NT2/D1 (cell line): ENCODE results near the gene PSORS1C1.

Experiments
- SUZ12 ChIP-seq: IDR thresholded peaks from 2 replicates; pipeline ENCODE4 v1.6.1; 2011; ENCODE audit not compliant: insufficient read length, insufficient read depth; ENCODE audit errors: extremely low read depth
- YY1 ChIP-seq: IDR thresholded peaks from 2 replicates; pipeline ENCODE4 v1.6.1; 2011; ENCODE audit not compliant: insufficient read length, insufficient read depth

DNA sequence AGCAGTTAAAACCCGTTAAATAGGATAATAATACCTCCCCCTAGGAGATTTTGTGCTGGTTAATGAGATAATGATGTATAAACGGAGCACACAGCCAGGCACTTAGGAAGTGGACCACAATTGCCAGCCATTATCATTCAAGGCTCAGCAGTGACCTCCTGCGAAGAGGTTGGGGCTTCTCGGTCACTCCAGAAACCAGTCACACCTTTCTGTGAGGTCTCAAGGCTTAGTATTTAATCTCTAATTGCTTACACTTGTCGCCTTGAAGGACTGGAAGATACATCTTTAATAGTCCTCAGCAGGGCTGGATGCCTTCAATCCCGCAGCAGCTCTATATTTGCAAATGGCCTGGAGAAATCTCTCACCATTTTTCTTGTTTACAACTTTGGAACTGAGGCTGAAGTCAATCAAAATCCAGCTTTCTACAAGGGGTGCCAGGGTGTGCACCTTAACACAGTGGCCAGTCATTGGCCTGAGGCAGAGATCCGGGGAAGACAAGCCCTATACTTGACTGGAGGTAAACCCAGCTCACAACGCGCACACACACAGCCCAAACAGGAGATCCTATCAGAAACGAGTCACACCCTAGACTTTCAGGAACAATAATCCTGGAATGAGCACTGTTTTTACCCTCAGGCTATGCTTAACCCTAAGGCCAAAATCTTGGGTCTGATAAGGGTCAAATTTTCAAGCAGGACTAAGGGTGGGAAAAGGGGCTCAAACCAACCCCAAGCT is 54.7 kb downstream of the PSORS1C1 start:
- TF ChIP-seq YY1 (no peak), SUZ12 (no peak)
